EL (cell line): ENCODE measurements around the gene CDC27.
A peak's percentile ranks its signal among the peaks of the same experiment; 100 is the strongest.
"Not testable (repeated sequence)": the region's sequence is repeated elsewhere in the genome, so short reads cannot be mapped to it uniquely, and the experiment has no call there.

Source experiments
- DNase-seq: peaks from one replicate; pipeline ENCODE4 v3.0.0-alpha.2; 2016

Gene CDC27

DNA sequence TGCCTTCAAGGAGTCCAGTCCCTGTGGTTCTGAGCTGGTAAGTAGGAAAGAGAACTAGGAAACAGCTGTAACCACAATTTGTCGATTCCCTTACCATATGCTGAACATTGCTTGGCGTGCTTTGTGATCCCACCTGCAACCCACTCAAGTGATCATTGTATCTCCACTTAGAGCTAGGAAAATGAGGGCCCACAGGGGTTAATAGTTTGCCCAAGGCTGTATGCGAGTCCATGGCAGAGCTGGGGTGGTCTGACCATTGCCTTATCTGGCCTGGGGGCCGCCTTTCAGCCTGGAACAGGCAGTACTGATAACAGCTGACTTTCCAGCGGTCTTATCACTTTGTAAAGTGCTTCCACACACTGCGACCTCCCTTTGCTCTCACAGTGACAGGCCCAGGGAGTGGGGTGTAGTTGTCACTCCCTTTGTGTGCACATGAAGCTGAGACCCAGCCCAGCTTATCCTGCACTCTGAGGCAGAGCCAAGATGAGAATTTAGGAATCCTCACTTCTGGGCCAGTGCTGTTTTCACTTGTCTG is 29.9 kb upstream of the CDC27 start:
- DNase-seq = no peak

GRCh38 chr17:47217279-47217678 is 28.2 kb upstream of the CDC27 start:
- not testable (repeated sequence) for DNase-seq

GRCh38 chr17:47216821-47217220 is 27.7 kb upstream of the CDC27 start:
- DNase-seq = not testable (repeated sequence)

- DNase-seq = no peak
Observed at GRCh38 chr17:47214931-47215330, 25.8 kb upstream of the CDC27 start.

DNA sequence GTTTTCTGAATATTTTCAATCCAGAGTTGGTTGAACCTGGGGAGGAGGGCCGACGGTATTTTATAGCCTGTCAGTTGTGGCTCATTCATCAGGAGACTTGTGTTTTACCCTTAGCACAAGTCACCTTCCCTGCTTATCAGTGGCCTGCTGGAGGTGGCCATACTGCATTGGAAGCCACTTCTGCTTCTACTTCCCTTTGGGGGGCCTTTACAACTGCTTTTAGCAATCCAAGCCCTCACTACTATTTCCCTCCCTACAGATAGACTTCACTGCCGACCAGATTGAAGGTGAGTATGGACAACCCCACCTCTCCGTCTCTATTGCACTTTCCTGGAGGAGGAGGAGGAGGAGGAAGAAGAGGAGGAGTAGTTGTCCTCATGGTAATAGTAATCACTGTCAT is 24.4 kb upstream of the CDC27 start:
- DNase-seq = no peak

GRCh38 chr17:47212458-47212857 is 23.4 kb upstream of the CDC27 start:
- no peak for DNase-seq

DNA sequence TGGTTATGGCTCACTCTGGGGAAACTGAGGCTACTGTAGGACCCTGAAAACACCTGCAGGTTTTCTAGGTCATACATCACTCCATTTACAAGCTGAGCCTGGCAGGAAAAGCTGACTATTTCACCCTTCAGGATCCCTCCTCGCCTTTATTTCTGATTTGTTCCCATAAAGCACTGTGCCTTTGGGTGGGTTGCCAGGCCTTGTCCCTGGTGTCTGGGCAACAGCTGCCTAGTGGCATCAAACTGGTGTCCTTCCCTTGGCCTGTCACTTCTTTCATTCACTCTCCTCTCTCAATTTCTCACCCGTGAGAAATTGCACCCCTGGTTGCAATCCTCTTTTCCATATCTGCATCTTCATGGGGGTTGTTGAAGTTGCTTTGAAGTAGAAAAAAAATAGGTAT is 21.7 kb upstream of the CDC27 start:
- no peak for DNase-seq

GRCh38 chr17:47210105-47210504 is 21.0 kb upstream of the CDC27 start:
- DNase-seq = no peak

GRCh38 chr17:47209499-47209898 is 20.4 kb upstream of the CDC27 start:
- DNase-seq = no peak

DNA sequence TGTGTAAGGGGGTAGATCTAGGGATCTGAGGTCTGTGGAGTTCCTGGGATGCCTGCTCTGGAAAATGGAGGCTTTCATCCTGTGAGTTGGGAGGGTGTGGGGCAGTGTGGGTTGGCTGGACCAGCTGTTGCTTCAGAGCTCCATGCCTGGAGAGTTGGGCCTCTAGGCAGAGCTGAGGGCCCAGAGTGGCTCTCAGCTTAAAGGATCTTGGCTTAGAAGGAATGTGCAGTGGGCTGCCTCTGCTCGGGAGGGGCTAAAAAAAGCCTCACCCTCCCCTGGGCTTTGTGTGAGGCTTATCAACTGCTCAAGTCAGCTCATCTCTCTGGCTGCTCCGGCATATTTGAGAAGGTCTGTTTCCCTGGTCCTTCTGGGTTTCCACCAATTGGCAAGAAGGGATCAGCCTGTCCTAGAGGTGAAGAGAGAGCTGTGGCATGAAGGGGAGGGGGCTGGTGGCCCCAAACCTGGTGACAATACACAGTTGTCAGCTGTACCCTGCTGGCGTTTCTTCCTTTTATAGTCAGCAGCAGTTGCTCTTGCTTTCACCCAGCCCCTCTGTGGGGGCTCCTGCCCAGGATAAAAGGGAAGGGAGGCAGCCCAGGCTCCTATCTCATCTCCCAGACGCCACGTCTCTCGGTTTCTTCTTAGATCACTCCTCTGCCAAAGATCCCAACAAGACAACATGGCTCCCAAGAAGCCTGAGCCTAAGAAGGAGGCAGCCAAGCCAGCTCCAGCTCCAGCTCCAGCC is 19.8 kb upstream of the CDC27 start, which contains the start of gene MYL4:
TSS of gene MYL4 (plus strand) at position 605 of the 745 bp plus-strand sequence. CDS start at position 680, 75 bp downstream.
- DNase-seq = no peak

DNA sequence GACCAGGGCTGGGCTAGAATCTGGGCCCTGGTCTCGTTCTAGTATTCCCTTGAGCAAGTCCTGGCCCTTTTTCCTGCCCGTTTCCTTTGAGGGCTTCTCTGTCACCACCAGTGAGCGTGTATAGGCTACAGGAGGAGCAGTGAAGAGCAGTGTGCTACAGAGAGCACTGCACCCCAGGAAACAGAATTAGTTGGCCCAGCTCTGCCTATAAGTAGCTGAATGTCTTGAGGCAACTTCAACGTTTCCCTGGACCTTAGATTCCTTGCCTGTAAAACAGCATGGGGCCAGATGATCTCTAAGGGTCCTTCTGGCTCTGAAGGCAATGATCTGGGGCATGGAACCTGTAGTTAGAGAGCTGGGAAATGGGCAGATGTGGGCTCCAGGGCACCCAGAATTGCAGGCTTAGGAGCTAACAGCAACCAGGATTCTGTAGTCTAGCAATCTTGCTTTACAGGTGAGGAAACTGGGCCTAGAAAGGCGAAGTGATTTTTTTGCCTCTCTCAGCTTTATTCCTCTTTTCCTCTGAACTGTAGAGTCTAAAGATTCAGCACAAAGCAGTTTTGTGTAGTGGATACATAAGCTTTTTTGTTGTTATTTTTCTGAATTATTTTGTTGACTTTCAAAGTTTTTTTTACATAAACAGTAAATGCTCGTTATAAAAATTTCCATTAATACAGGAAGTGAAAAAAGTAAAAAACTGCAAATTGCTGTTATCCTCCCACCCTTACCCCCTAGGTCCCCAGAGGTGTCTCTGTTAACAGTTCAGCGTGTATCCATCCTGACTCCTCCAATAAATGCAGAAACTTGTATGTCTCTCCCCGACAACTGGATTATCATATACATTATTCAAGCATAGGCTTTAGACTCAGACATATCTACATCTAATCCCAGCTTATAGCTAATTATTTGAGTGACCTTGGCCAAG is 18.3 kb upstream of the CDC27 start:
- no peak for DNase-seq

DNA sequence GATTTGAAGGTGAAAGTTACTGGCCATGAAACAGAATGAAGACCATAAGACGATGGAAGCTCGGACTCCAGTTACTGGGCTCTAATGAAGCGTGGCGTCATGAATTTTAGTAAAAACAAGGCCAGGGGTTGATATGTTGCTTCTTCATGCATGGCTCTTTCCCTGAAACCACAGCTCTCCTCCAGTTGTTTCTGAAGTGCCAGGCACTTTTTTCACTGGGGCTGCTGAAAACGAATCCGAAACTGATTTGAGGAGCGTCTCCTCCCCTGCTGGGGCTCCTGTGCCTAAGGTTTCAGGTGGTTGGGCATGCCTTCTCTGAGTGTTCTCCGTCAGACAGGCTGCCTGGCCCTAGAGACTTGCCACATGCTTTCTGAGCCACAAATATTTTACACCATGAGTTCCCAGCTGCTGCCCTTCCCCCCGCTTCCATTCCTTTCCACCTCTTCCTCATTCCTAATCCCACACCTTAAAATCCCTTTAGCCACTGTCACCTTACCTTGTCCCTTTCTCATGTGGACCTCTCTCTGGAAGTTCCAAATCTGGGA is 16.4 kb upstream of the CDC27 start:
- peak; percentile 71 for DNase-seq

DNA sequence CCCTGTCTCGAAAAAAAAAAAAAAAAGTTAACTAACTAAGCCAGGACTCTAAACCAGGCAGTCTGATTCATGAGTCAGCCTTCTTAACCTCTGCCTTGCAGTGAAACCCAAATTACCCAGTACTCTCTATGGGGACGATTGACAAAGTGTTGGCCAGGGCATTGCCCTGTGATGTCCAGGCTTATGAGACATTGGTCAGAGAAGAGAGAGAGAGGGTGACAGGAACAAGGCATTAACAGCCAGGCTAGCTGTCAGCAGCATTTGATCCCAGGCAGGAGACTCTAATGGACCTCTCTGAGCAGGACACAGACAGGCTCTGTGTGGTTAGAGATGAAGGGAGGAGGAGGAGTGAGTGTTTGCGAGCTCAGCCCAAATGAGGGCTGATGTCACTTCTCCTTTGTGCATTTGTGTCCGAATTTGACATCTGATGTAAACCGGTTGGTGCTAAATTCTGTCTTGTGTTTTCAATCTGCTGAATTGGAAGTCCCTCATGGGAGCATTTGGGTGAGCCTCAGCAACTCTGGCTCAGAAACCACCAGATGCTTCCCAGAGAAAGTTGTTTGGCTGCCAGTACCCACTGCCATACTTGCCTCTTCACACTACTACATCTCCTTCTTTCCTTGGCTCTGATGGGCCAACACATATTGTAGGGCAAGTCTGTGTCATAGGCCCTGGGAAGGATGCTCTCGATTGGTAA is 15.8 kb upstream of the CDC27 start:
- DNase-seq = peak; percentile 54

DNA sequence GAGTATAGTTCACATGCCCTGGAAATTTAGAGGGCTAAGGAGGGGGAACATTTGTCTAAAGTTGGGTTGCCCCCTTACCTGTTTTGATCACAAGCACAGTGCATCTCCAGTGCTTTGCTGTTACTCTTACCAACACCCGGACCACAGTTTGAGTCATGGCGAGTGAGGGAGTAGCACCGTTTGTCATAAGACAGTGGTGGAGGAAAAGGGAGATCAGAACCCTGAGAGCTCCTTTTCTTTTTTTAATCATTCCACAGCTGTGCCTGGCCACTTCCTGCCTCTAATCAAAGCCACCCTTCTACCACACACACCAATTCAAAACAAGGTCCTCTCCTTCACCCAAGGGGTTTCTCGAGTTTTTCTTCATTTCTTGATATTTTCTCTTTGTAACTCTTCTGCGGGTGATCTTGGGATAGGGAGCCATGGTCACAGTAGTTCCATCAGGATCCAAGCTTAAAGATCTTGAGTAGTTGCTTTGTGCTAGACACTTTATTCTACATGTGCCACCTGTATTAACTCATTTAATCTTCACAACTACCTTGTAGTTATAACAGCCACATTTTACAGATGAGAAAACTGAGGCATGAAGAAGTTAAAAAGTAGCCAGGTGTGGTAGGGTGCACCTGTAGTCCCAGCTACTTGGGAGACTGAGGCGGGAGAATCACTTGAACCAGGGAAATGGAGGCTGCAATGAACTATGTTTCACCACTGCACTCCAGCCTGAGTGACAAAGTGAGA is 15.1 kb upstream of the CDC27 start:
- peak; percentile 54 for DNase-seq

DNA sequence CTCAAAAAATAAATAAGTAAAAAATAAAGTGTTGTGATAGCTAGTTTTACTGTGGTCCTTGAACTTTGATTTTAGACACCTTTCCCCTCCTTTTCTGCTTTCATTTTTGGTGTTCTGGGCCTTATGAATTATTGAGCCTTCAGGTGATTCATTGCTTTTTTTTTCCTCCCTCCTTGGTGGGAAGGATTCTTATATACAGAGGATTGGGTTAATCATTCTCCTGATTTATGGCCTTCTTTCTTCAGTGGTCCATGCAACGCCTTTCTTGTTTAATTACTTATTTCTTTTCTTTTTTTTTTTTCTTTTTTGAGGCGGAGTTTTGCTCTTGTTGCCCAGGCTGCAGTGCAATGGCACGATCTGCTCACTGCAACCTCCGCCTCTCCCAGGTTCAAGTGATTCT is 12.1 kb upstream of the CDC27 start:
- no peak for DNase-seq

GRCh38 chr17:47200325-47200664 is 11.2 kb upstream of the CDC27 start:
- no peak for DNase-seq

DNA sequence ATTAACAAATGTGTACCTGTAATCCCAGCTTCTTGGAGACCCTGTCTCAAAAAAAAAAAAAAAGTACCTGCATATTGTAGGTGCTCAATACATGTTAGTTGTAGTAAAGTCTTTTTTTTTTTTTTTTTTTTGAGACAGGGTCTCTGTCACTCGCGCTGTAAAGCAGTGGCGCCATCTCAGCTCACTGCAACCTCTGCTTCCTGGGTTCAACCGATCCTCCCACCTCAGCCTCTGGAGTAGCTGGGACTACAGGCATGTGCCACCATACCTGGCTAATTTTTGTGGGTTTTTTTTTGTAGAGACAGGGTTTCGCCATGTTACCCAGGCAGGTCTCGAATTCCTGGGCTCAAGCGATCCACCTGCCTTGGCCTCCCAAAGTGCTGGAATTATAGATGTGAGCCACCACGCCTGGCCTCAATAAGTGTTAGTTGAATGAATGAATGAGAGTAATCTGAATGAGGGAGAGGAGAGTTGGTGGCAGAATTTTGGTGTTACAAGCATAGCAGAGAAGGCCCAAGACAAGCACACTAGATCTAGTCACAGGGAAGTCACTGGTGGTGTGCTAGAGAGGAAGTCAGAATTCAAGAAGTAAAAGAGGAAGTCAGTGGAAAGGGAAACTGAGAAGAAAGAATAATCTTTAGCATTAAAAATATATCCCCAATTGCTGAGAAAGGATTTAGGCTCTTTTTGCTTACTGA is 10.7 kb upstream of the CDC27 start:
- no peak for DNase-seq

DNA sequence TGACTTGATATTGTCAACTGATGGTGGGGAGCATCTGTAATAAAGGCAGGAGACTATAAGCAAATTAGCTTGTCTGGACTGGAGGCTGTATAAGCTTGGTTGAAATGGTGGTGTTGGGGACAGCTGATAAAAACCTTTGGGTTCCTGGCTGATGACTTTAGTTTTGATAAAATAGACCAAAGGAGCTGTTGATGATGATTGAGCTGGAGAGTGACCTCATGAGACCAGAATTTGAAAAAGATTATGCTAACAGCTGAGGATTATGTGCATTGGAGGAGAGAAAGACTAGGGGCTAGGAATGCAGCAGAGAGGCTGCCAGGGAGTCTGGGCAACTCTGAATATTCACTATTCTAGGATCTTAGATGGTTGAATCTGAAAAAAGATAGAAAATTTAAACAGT is 8.7 kb upstream of the CDC27 start:
- DNase-seq = no peak

DNA sequence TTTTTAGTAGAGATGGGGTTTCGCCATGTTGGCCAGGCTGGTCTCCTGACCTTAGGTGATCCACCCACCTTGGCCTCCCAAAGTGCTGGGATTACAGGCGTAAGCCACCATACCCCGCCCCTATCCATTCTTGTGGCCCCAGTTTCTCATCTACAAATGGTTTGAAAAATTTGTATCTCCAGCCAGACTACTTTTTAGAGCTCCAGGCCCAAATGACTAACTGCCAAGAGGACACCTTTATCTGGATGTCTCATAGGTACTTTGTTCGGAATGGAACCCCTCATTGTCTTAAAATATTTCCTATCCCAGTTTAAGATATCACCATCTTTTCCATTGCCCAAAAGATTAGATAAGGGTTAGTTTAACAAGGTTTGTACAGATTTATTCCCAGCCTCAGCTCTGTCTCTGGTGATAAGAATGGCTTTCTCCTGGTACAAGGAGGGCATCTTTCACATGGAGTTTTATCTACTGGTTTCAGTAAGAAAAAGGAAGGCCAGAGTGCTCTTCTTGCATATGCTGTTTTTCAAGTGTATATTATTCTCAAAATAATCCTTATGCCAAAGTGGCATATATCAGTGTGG is 4.9 kb upstream of the CDC27 start:
- no peak for DNase-seq

- DNase-seq = no peak
Observed at GRCh38 chr17:47192554-47192953, 3.5 kb upstream of the CDC27 start.

DNA sequence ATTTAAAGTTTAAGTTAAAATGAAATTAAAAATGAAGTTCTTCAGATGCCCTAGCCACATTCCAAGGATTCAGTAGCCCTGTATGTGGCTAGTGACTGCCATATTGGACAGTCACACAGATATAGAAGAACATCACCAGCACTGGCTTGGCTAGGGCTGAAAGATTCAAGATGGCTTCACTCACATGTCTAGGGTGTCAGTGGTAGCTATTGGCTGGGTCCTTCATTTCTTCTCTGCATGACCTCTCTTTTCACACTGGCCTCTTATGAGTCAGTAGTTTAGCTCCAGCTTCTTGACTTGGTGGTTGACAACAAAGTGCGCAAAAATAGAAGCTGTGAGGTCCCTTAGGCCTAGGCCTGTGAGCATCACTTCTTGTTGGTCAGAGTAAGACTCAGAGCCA is 1.7 kb upstream of the CDC27 start:
- no peak for DNase-seq
